NCI-H2171 treated with DMSO at 0.1 percent for 48 hours (cell line): ENCODE data around the gene WFDC13.
"Not testable (repeated sequence)": the region's sequence is repeated elsewhere in the genome, so short reads cannot be mapped to it uniquely, and the experiment has no call there.

Experiments
- DNase-seq: peaks from one replicate; lab custom pipeline; 2025; lab: John Stamatoyannopoulos, UW

Gene WFDC13, protein sequence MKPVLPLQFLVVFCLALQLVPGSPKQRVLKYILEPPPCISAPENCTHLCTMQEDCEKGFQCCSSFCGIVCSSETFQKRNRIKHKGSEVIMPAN

DNA sequence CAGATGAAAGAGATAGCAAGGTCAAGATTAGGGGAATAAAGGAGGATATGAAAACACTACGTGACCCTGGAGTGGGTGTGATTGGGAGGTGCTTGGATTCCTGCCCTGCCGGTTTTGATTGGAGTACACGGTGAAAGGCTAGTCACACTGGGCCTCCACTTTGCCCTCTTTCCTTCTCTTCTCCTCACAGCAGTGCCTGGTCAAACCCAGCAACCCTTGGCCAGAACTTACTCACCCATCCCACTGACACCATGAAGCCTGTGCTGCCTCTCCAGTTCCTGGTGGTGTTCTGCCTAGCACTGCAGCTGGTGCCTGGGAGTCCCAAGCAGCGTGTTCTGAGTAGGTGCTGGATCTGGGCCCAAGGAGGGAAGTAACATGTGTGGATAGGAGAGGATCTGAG lies at the start of gene WFDC13:
TSS of gene WFDC13 (plus strand) at position 166 of the 400 bp plus-strand sequence. CDS start at position 252, 86 bp downstream.
- DNase-seq, result no peak

DNA sequence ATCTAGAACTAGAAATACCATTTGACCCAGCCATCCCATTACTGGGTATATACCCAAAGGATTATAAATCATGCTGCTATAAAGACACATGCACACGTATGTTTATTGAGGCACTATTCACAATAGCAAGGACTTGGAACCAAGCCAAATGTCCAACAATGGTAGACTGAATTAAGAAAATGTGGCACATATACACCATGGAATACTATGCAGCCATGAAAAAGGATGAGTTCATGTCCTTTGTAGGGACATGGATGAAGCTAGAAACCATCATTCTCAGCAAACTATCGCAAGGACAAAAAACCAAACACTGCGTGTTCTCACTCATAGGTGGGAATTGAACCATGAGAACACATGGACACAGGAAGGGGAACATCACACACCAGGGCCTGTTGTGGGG lies 44.8 kb upstream of the WFDC13 start:
- not testable (repeated sequence) for DNase-seq

DNA sequence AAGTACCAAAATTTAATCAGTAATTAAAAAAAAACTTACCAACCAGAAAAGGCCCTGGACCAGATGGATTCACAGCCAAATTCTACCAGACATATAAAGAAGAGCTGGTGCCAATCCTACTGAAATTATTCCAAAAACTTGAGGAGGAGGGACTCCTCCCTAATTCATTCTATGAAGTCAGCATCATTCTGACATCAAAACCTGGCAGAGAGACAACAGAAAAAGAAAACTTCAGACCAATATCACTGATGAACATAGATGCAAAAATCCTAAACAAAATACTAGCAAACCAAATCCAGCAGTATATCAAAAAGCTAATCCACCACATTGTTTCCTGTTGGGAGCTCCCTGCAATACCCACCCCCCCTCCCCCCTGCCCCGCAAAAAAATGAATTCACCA lies 31.7 kb upstream of the WFDC13 start, which contains the start of gene WFDC11:
TSS of gene WFDC11 (minus strand) at position 101 of the 400 bp plus-strand sequence. CDS start 19,639 bp downstream, outside the sequence.
- DNase-seq, result no peak

DNA sequence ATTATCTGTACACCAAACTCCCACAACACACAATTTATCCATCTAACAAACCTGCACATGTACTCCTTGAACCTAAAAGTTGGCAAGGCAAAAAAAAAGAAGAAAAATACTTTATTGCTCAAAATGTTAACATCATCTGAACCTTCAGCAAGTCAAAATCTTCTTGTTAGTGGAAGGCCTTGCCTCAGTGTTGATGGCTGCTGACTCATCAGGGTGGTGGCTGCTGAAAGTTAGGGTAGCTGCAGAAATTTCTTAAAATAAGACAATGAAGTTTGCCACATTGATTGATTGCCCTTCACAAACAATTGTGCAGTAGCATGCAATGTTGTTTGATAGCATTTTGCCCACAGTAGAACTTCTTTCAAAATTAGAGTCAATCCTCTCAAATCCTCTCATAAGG lies 29.1 kb upstream of the WFDC13 start:
- no peak for DNase-seq

DNA sequence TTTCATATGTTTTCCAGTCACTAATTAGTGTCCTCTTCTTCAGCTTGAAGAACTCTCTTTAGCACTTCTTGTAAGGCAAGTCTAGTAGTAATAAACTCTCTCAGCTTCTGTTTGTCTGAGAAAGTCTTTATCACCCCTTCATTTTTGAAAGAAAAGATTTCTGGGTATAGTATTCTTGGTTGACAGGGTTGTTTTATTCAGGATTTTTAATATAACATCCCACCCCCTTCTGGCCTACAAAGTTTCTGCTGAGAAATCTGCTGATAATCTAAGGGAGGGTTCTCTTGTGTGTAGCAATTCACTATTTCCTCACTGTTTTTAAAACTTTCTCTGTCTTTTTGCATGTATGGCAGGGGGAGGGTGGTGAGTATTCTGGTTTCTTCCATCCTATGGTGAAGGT lies 22.2 kb upstream of the WFDC13 start:
- no peak for DNase-seq

DNA sequence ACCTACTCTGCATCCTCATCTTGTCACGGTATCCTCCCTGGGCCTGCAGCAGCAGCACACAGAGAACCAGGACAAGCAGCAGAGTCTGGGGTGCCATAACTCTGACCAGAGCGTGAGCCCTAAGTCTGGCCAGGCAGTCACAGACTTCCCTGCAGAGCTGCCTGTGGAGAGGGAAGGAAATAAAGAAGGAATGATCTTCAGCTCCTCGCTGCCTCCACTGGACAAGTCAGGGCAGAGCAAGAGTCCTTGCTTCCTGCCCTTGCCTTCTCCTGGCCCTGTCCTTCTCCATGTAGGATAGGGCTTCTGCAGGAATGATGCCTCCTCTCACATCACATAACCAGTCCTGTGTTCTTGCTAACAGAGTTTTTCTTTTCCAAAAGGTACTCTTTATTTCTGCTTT lies 15.9 kb upstream of the WFDC13 start:
- DNase-seq, result no peak

DNA sequence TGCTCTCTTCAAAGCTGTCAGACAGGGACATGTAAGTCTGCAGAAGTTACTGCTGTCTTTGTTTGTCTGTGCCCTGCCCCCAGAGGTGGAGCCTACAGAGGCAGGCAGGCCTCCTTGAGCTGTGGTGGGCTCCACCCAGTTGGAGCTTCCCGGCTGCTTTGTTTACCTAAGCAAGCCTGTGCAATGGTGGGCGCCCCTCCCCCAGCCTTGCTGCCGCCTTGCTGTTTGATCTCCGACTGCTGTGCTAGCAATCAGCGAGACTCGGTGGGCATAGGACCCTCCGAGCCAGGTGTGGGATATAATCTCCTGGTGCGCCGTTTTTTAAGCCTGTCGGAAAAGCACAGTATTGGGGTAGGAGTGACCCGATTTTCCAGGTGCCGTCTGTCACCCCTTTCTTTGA lies 8.5 kb upstream of the WFDC13 start:
- not testable (repeated sequence) for DNase-seq

DNA sequence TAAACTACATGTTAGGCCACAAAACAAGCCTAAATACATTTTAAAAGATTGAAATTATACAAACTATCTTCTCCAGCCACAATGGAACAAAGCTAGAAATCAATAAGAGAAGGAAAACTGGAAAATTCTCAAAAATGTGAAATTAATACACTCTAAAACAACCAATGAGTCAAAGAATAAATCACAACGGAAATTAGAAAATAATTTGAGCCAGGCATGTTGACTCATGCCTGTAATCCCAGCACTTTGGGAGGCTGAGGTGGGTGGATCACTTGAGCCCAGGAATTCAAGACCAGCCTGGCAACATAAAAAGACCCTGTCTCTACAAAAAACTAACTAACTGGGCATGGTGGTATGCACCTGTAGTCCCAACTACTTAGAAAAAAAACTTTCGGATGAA lies 6.3 kb upstream of the WFDC13 start:
- no peak for DNase-seq

DNA sequence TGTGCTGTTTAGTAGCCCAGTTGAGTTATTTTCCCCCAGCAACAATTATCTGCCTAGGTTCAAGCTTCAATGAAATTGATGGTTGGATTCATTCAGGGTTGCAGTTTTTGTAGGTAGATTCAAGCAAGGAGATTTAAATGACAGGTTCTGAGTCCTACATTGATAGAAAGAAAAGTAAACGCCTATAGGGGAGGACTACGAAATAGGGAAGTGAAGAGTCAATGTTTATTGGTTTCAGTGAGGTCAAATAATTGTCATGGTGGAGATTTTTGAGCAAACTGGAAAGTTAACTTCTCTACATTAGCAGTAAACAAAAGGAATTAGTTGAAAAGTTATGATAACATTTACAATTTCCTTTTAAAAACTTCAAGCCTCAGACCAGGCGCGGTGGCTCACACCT lies 734 bp upstream of the WFDC13 start:
- no peak for DNase-seq

DNA sequence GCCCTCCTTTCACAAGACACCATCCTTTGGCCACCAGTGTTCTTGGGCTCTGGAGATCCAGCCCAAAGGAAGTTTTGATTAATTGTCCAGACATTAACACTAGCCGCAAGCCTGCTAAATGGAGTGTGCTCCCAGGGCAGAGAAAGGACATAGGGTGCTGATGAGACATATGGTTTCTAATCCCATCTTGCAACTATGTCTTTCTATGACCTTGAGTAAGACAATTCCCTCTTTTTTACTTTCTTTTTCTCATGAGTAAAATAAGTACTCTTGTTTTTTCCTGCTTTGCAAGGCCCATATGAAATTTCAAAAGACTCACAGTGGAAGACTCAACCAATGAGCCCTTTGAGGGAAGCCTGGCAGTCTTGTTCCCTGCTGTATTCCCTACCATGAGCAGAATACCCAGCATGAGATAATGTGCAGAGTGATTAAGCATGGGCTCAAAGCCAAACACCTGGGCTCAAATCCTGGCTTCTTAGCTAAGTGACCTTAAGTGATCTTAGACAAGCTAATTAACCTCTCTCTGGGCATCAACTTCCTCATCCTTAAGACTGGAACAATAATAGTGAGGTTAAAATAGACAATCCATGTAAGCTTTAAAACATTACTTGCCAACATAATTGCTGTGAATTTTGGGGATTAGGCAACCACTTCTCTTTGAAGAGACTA lies 3.3 kb downstream of the WFDC13 start, which contains the start of gene WFDC10B:
TSS of gene WFDC10B (minus strand) at position 51 of the 669 bp plus-strand sequence. CDS start 19,027 bp downstream, outside the sequence.
- DNase-seq, result peak; percentile 27

DNA sequence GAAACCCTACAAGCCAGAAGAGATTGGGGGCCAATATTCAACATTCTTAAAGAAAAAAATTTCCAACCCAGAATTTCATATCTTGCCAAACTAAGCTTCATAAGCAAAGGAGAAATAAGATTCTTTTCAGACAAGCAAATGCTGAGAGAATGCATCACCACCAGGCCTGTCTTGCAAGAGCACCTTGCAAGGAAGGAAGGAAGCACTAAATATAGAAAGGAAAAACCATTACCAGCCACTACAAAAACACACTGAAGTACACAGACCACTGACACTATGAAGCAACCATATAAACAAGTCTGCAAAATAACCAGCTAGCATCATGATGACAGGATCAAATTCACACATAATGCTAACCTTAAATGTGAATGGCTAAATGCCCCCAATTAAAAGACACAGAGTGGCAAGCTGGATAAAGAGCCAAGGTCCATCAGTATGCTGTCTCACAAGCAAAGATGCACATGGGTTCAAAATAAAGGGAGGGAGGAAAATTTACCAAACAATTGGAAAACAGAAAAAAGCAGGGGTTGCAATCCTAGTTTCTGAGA lies 14.4 kb downstream of the WFDC13 start:
- not testable (repeated sequence) for DNase-seq

DNA sequence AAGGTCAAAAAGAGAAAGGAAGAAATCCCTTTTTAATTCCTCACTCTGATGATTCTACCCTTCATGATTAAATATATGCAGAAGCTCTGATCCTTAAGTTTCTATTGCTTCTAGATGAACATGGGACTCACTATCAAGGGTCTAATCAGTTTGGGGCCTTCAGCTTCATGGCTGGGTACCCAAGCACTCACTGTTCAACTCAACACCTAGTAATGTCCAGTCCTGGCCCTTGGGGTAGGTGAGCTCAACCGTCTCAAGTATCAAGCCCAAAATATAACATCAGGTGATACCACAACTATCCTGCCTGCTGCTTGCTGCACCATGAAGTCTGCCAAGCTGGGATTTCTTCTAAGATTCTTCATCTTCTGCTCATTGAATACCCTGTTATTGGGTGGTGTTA lies 20.2 kb downstream of the WFDC13 start, which contains the start of gene SPINT4:
TSS of gene SPINT4 (plus strand) at position 301 of the 400 bp plus-strand sequence. CDS start at position 322, 21 bp downstream.
- DNase-seq, result no peak

DNA sequence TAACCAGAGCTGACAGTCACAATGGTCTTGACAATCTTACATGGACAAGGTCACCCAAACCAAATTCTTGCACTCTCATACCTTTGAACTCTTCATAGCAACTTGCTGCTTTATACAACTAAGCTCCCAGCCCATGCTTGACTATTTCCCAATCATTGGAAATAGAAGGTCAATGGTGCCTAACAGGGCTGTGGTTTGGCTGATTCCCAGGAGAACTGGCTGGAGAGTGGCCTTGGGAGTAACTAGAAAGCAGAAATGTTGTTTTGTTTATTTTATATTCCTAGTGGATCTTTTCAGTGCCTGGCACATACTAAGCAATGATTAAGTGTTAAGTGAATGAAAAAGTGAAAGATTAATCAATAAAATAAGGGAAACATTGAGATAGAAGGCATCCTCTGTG lies 23.3 kb downstream of the WFDC13 start:
- no peak for DNase-seq

DNA sequence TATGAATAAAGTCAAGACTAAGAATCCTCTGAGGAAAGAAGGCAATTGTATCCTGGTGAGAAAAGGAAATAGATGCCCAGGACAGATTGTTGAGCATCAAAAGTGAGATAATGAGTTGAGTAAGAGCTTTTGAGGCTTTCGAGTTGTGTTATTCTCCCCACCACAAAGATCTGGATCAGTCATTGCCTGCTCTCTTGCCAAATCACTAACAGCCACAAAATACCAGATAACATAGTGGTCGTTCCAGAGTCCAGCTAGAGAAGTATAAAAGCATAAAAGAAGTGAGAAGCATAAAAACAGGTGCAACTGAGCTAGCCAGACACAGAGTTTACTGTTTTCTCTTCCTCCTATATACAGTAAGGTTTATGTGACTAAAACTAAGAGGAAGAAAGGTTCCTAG lies 25.2 kb downstream of the WFDC13 start:
- no peak for DNase-seq

DNA sequence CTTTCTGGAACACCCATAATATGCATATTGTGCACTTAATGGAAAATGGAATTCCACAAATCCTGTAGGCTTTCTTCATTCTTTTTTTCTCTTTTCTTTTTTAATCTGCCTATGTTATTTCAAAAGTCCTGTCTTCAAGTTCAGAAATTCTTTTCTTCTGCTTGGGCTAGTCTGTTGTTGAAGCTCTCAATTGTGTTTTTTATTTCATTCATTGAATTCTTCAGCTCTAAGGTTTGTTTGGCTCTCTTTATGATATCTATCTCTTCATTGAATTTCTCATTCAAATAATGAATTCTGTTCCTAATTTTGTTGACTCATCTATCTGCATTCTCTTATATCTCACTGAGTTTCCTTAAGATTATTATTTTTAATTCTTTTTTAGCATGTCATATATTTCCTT lies 30.4 kb downstream of the WFDC13 start:
- DNase-seq, result no peak

DNA sequence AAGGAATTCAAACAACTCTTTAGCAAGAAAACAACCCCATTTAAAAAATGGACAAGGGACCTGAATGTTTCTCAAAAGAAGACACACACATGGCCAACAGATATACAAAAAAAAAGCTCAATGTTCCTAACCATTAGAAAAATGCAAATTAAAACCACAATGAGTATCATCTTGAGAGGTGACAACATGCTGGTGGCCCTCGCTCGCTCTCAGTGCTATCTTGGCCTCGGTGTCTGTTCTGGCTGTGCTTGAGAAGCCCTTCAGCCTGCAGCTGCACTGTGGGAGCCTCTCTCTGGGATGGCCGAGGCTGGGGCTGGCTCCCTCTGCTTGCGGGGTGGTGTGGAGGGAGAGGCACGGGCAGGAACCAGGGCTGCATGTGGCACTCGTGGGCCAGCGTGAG lies 33.7 kb downstream of the WFDC13 start:
- no peak for DNase-seq

DNA sequence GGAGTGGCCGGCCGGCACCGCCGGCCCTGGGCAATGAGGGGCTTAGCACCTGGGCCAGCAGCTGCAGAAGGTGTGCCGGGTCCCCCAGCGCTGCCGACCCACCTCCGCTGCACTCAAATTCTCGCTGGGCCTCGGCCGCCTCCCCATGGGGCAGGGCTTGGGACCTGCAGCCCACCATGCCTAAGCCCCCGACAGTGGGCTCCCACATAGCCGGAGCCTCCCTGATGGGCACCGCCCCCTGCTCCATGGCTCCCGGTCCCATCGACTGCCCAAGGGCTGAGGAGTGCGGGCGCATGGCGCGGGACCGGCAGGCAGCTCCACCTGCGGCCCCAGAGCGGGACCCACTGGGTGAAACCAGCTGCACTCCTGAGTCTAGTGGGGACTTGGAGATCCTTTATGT lies 34.1 kb downstream of the WFDC13 start:
- DNase-seq, result no peak

DNA sequence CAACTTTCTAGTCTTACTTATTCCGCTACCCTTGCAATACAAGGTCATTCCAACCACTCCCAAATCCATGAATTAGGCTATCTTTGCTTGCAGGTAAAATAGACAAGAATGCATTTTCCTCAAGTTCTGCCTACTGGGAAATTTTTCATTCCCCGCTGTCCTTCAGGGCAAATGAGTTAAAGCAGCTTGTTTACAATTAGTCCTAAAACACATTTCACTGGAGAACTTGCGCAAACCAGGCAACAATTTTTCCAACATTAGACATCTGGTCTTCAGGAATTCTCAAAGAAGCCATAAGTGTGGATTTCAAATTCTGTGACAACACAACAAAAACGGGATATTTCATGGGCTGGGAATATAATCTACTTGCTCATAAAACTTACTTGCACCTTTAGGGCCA lies 40.8 kb downstream of the WFDC13 start:
- DNase-seq, result no peak

DNA sequence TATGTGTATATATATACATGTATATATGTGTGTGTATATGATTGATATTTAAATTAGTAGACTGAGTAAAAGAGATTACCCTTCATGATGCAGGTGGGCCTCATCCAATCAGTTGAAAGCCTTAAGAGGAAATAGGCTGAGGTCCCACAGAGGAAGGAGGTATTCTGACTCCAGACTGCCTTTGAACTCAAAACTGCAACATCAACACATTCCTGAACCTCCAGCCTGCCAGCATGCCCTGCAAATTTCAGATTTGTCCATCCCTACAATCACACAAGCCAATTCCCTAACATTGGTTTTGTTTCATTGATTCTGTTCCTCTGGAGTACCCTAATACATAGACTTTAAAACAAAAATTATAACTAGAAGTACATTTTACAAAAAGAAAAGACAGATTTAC lies 43.2 kb downstream of the WFDC13 start:
- DNase-seq, result no peak

DNA sequence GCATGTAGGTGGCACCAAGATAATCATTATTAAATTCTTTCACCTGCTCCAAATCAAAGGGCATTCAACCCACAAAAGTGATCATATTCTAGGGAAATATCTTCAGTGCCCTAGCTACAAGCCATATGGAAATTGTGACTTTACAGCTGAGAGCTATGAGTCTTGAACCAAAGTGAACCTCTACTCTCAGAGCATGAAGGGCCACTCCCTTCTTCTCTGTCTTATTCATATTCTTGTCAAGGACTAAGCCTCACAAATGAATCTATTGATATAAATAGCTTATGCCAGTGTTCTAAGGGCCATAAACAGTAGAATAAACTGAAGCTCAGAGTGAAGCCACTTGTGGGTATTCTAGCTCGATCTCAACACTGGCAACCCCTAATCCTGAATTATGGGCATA lies 49.9 kb downstream of the WFDC13 start:
- DNase-seq, result no peak

DNA sequence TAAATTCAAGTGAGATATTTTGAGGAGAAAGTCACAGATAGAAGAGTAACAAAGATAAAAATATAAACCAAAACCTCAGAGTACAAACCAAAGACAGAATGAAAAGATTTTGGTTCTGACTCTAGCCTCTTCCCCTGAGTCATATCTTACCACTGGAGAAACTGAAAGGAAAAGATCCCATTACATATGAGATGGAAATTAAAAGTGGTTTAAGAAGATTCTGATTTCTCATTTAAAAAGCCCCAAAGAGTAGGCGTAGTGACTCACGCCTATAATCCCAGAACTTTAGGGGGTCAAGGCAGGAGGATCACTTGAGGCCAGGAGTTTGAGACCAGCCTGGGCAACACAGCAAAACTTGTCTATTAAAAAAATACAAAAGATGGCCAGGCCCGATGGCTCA lies 50.9 kb downstream of the WFDC13 start:
- DNase-seq, result no peak

DNA sequence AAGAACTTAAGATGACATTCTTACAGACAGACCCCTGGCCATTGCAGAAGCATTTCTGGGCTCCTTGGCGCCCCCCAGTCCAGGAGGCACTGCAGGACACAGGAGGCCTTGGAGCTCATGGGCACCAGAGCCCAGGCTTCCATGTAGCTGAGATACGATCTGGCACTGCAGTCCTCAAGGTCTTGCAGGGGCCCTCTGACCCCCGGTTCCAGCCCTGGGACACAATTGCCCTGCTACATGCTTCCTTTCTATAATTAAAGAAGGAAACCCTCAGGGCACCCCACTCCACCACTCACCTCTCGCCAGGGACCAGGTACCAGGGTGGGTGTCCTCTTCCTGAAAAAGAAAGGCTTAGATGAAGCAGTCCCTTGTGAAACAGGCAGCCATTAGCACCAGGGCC lies 56.3 kb downstream of the WFDC13 start:
- DNase-seq, result no peak
